HG03139 (cell line): Measurements from ENCODE around the gene BLOC1S1.

Experiments
- ATAC-seq: cut with Tn5 transposase; IDR thresholded peaks from one replicate; pipeline ENCODE4 v1.9.1; 2021; ENCODE audit not compliant: unreplicated experiment

Gene BLOC1S1

GRCh38 chr12:55726971-55727370, 11.1 kb downstream of the BLOC1S1 start:
- no peak for ATAC-seq

- ATAC-seq, result no peak
These were observed 11.9 kb downstream of the BLOC1S1 start for GRCh38 chr12:55727643-55728185.

- no peak for ATAC-seq
These were observed 12.5 kb downstream of the BLOC1S1 start for GRCh38 chr12:55728186-55728938.

- peak; percentile 57 for ATAC-seq
These were observed 13.3 kb downstream of the BLOC1S1 start, which contains the start of gene CD63 for GRCh38 chr12:55728939-55729818. TSS of gene CD63 (minus strand) at chr12:55729009. CDS start at chr12:55728341, 668 bp downstream.

- peak; percentile 50 for ATAC-seq
These were observed 14.3 kb downstream of the BLOC1S1 start for GRCh38 chr12:55729819-55730818.

GRCh38 chr12:55732288-55732687, 16.4 kb downstream of the BLOC1S1 start:
- no peak for ATAC-seq

- no peak for ATAC-seq
These were observed 17.2 kb downstream of the BLOC1S1 start for GRCh38 chr12:55733021-55733555.

- no peak for ATAC-seq
These were observed 18.0 kb downstream of the BLOC1S1 start for GRCh38 chr12:55733858-55734257.

GRCh38 chr12:55734595-55734994, 18.7 kb downstream of the BLOC1S1 start:
- ATAC-seq, result no peak

GRCh38 chr12:55736076-55736475, 20.2 kb downstream of the BLOC1S1 start:
- no peak for ATAC-seq

GRCh38 chr12:55736780-55737580, 21.1 kb downstream of the BLOC1S1 start:
- peak; percentile 35 for ATAC-seq

- ATAC-seq, result no peak
These were observed 21.8 kb downstream of the BLOC1S1 start for GRCh38 chr12:55737581-55738122.

- peak; percentile 75 for ATAC-seq
These were observed 22.5 kb downstream of the BLOC1S1 start for GRCh38 chr12:55738123-55739024.

GRCh38 chr12:55739025-55739378, 23.2 kb downstream of the BLOC1S1 start:
- no peak for ATAC-seq

- ATAC-seq, result no peak
These were observed 26.3 kb downstream of the BLOC1S1 start for GRCh38 chr12:55741931-55742680.

- ATAC-seq, result peak; percentile 29
These were observed 27.0 kb downstream of the BLOC1S1 start, which contains the start of gene GDF11 for GRCh38 chr12:55742719-55743405. TSS of gene GDF11 (plus strand) at chr12:55743122. CDS start at chr12:55743317, 195 bp downstream.
